Measurements from ENCODE around the gene WDR76. TPM values are rescaled to one million over a fixed set of nuclear protein-coding genes. Genes with fewer than 3 reads are reported as not detected.

Gene WDR76
- polyA plus RNA-seq, 1 of the 3 experiments (the other 2 are of a cell fraction) = 1.8 TPM

DNA sequence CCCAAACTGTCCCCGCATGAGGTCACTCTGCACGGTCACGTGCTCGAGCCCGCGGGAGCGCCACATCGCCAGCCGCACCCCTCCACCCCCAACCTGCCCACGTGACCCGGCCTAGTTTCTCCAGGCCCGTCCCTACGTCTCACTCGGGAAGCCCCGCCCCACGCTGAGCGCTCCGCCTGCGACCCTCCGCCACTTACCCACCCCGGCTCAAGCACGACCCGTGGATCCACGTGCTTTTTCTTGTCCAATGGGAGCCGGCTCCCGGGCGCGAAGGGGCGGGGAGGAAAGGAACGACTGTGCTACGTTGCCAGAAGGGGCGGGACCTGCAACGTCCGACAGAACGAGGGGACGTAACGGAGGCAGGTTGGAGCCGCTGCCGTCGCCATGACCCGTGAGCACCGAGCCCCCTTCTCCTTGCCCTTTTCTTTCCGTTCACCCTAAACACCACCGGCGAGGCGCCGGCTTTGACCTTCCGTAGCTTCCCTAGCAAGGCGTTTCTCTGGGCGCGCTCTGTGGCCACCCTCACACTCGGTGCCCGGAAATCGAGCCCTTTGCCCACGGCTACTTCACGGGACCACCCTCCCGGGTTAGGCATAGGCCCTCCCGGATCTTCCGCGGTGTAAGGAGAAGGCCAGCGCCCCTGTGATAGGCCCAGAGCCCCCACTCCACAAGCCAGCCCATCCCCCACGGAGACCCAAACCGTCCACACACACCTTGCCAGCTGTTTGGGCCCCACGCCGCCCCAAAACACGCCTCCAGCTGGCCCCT, 34.6 kb upstream of the WDR76 start, which contains the start of gene SERF2 (continued):
- TF ChIP-seq, protein P1, sequence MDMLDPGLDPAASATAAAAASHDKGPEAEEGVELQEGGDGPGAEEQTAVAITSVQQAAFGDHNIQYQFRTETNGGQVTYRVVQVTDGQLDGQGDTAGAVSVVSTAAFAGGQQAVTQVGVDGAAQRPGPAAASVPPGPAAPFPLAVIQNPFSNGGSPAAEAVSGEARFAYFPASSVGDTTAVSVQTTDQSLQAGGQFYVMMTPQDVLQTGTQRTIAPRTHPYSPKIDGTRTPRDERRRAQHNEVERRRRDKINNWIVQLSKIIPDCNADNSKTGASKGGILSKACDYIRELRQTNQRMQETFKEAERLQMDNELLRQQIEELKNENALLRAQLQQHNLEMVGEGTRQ (IDR thresholded peaks at IDR 0.05; ENCODE audit: borderline replicate concordance, low read depth, low read length) = peak; percentile 95
- TF ChIP-seq CHD2 (IDR thresholded peaks at IDR 0.05; ENCODE audit: low read length, partially characterized antibody) = peak; percentile 61
- TF ChIP-seq GABPA (IDR thresholded peaks at IDR 0.05; ENCODE audit: low read depth) = no peak
- no peak for TF ChIP-seq SMC3 (IDR thresholded peaks at IDR 0.05; ENCODE audit: low read depth, low read length)
- TF ChIP-seq, protein P2, sequence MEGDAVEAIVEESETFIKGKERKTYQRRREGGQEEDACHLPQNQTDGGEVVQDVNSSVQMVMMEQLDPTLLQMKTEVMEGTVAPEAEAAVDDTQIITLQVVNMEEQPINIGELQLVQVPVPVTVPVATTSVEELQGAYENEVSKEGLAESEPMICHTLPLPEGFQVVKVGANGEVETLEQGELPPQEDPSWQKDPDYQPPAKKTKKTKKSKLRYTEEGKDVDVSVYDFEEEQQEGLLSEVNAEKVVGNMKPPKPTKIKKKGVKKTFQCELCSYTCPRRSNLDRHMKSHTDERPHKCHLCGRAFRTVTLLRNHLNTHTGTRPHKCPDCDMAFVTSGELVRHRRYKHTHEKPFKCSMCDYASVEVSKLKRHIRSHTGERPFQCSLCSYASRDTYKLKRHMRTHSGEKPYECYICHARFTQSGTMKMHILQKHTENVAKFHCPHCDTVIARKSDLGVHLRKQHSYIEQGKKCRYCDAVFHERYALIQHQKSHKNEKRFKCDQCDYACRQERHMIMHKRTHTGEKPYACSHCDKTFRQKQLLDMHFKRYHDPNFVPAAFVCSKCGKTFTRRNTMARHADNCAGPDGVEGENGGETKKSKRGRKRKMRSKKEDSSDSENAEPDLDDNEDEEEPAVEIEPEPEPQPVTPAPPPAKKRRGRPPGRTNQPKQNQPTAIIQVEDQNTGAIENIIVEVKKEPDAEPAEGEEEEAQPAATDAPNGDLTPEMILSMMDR (IDR thresholded peaks at IDR 0.05) = no peak
- peak; percentile 30; the same call in 1 of the 2 replicates for TF ChIP-seq NFIC (IDR thresholded peaks at IDR 0.05; ENCODE audit: borderline replicate concordance)
- no peak for TF ChIP-seq TCF12 (IDR thresholded peaks at IDR 0.05)
- TF ChIP-seq, protein P3, sequence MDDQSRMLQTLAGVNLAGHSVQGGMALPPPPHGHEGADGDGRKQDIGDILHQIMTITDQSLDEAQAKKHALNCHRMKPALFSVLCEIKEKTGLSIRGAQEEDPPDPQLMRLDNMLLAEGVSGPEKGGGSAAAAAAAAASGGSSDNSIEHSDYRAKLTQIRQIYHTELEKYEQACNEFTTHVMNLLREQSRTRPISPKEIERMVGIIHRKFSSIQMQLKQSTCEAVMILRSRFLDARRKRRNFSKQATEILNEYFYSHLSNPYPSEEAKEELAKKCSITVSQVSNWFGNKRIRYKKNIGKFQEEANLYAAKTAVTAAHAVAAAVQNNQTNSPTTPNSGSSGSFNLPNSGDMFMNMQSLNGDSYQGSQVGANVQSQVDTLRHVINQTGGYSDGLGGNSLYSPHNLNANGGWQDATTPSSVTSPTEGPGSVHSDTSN (IDR thresholded peaks at IDR 0.05) = no peak

DNA sequence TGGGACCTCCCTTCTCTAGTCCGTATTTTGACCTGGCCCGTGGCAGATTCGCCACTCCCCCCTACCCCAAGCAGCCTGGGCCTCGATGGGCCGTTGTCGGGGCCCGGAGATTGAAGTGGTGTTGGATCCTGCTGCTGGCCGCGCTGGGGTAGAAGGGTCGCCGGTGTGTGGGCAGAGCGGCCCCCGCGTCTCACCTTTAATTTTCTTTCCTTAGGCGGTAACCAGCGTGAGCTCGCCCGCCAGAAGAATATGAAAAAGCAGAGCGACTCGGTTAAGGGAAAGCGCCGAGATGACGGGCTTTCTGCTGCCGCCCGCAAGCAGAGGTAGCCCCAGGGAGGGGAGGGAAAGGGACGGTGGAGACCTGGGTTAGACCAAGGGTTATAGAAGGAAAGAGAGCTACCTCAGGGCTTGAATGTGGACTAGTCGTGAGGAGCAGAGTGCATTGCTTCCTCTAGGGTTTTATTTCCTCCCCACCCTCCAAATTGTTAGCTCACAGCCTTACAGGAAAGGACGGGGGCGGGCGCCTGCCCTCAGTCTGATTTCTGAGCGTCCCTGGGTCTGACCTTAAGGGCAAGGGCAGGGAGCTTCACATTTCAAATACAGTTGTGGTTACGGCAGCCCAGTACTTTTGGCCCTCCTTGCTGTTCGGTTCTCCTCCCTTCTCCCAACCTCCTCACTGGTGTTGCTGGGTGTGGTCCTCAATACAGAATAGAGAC, 33.9 kb upstream of the WDR76 start:
- H3K36me3 ChIP-seq (replicated peaks in 1 of 2; ENCODE audit: control insufficient read depth in 1 of 2, insufficient read depth in 2 of 2, low read length in 1 of 2) = peaks cover 37 to 38% of the 10 kb centered on the region in 2 experiments
- ChIA-PET POLR2A (interaction anchor here (1.4 kb wide), 1 partner anchor 32 kb away, joined by 3 read pairs; the partner anchor contains the start of gene MFAP1), CTCF (interaction anchor here (2.4 to 4.1 kb wide), 2 partner anchors 16 to 24 kb away, joined by 7 to 14 read pairs; partner anchors contain the start of gene ELL3)
- peaks cover 28% of the 10 kb centered on the region for H4K20me1 ChIP-seq (ENCODE audit: insufficient read depth)
- 8% methylated on average over 33 of the region's 33 CpGs for WGBS (ENCODE audit: low lambda C conversion rate)
- no peaks in the 10 kb centered on the region for H3K9me3 ChIP-seq
- H2AFZ ChIP-seq (ENCODE audit: low read depth) = no peak overlapping the region
- H3K79me2 ChIP-seq (ENCODE audit: insufficient read depth) = peaks cover 38% of the 10 kb centered on the region
- H3K4me3 ChIP-seq (ENCODE audit: low read depth in 2 of 2, low read length in 1 of 2) = peak overlapping the region; percentile 76 to 99
- peak; percentile 42 for DNase-seq
- peaks cover 41% of the 10 kb centered on the region for H3F3A ChIP-seq (replicated peaks; ENCODE audit: insufficient read depth)
- H3K4me2 ChIP-seq = peak overlapping the region; percentile 99
- peaks cover 18 to 20% of the 10 kb centered on the region in 2 experiments; a peak in 3 of 4 replicates for H3K4me1 ChIP-seq (ENCODE audit: control insufficient read depth in 1 of 2, insufficient read depth in 2 of 2, low read depth in 1 of 2, low read length in 1 of 2)
- no peaks in the 10 kb centered on the region for H3K27me3 ChIP-seq (ENCODE audit: insufficient read depth)
- peak overlapping the region; percentile 83 to 94 for H3K27ac ChIP-seq (ENCODE audit: low read depth in 2 of 2, low read length in 1 of 2)
- peak overlapping the region; percentile 100 for H3K9ac ChIP-seq
- H3K9me2 ChIP-seq = no peaks in the 10 kb centered on the region
- TF ChIP-seq RCOR1 (IDR thresholded peaks at IDR 0.05; ENCODE audit: low read length) (no peak), MEF2A (IDR thresholded peaks at IDR 0.05; ENCODE audit: borderline replicate concordance, low read depth) (no peak), TEAD4 (IDR thresholded peaks at IDR 0.05; ENCODE audit: borderline replicate concordance, insufficient read depth) (no peak), YY1 (IDR thresholded peaks at IDR 0.05; ENCODE audit: low read depth) (no peak), ELF1 (IDR thresholded peaks at IDR 0.05) (no peak), TCF12 (IDR thresholded peaks at IDR 0.05) (no peak), RFX5 (IDR thresholded peaks at IDR 0.05; ENCODE audit: low read length) (no peak), SIN3A (IDR thresholded peaks at IDR 0.05; ENCODE audit: borderline replicate concordance, low read depth, low read length) (no peak)
- TF ChIP-seq, protein P1 (IDR thresholded peaks at IDR 0.05; ENCODE audit: borderline replicate concordance, low read depth, low read length) = no peak
- TF ChIP-seq, protein P4, sequence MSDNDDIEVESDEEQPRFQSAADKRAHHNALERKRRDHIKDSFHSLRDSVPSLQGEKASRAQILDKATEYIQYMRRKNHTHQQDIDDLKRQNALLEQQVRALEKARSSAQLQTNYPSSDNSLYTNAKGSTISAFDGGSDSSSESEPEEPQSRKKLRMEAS (IDR thresholded peaks at IDR 0.05; ENCODE audit: low read depth) = no peak
- TF ChIP-seq, protein P2 (IDR thresholded peaks at IDR 0.05) = no peak
- TF ChIP-seq, protein P5, sequence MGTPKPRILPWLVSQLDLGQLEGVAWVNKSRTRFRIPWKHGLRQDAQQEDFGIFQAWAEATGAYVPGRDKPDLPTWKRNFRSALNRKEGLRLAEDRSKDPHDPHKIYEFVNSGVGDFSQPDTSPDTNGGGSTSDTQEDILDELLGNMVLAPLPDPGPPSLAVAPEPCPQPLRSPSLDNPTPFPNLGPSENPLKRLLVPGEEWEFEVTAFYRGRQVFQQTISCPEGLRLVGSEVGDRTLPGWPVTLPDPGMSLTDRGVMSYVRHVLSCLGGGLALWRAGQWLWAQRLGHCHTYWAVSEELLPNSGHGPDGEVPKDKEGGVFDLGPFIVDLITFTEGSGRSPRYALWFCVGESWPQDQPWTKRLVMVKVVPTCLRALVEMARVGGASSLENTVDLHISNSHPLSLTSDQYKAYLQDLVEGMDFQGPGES (IDR thresholded peaks at IDR 0.05; ENCODE audit: low read depth, low read length) = no peak
- TF ChIP-seq, protein P6, sequence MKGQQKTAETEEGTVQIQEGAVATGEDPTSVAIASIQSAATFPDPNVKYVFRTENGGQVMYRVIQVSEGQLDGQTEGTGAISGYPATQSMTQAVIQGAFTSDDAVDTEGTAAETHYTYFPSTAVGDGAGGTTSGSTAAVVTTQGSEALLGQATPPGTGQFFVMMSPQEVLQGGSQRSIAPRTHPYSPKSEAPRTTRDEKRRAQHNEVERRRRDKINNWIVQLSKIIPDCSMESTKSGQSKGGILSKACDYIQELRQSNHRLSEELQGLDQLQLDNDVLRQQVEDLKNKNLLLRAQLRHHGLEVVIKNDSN (IDR thresholded peaks at IDR 0.05; ENCODE audit: borderline replicate concordance, low read depth) = no peak

Measured in SK-N-SH (cell line).